GM19328 (cell line): Measurements from ENCODE around the gene H1-8.
"Not testable (repeated sequence)": the region's sequence is repeated elsewhere in the genome, so short reads cannot be mapped to it uniquely, and the experiment has no call there.

Experiments
- ATAC-seq: cut with Tn5 transposase; IDR thresholded peaks from one replicate; pipeline ENCODE4 v1.9.1; 2021; ENCODE audit warnings: mild to moderate bottlenecking, moderate library complexity; ENCODE audit not compliant: unreplicated experiment

H1-8 gene, protein sequence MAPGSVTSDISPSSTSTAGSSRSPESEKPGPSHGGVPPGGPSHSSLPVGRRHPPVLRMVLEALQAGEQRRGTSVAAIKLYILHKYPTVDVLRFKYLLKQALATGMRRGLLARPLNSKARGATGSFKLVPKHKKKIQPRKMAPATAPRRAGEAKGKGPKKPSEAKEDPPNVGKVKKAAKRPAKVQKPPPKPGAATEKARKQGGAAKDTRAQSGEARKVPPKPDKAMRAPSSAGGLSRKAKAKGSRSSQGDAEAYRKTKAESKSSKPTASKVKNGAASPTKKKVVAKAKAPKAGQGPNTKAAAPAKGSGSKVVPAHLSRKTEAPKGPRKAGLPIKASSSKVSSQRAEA

GRCh38 chr3:129543156-129543790, at the start of gene H1-8:
Gene H1-8, plus strand, starts transcription at chr3:129543175. Its CDS starts 44 bp downstream, at chr3:129543219.
- no peak for ATAC-seq

- no peak for ATAC-seq
Observed at GRCh38 chr3:129493206-129493605, 49.8 kb upstream of the H1-8 start.

DNA sequence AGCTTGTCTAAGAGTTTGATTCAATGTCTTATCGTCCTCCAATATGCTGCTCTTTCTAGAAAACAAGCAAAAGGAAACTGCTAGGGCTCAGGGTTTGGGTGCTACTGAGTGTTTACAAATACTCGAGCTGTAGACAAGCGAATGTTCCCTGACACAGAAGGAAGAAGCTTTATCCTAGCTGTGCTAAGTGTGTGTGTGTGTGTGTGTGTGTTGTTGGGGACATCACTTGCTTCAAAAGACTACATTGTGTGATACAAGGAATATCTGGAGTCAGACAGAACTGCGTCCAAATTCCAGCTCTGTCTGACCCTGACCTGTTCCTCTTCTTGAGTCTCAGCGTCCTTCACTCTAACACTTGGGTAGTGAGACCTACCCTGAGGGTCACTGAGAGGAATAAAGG, 48.5 kb upstream of the H1-8 start:
- ATAC-seq: not testable (repeated sequence)

DNA sequence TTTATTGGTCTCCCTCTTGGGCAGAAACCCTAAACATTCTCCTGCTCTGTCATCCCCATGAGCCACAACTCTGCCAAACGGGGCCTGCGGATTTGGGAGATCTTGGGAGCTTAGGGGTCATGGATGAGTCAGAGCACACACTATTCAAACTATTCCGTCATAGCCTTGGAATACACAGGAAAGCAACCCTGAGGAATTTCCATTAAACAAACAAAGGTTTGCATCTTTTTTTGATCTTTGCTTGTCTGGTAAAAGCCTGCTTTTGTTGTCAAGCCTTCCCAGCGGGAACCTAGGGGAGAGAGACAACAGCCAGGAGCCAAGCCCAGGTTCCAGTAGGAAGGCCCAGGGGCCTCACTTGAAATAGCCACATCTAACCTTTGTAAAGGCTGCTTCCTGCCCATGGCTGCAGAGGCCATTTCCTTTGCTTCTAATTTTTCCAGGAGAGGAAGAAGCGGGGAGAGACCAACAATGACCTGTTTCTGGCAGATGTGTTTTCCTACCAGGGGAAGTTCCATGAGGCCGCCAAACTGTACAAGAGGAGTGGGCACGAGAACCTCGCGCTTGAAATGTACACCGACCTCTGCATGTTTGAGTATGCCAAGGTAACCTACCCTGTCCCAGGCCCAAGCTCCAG, 47.9 kb upstream of the H1-8 start:
- ATAC-seq: not testable (repeated sequence)

DNA sequence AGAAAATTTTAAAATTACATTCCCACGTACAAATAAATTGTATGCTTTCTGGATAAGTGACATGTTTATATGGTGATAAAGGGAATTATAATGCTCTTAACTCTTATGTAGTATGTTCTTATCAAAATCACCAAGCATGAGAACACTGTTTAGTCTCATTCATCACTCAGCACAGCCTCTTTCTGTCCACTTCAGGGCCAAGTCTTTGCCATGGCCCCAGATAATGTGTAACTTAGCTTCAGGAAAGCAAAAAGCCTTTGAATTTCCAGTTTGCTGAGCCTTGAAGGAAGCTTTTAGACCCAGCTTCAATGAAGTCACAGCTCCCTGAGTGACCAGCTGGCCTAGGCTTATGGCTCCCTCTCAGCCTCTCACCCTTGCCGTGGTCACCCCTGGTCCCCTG, 45.1 kb upstream of the H1-8 start:
- not testable (repeated sequence) for ATAC-seq

- not testable (repeated sequence) for ATAC-seq
Observed at GRCh38 chr3:129498603-129499488, 44.1 kb upstream of the H1-8 start.

DNA sequence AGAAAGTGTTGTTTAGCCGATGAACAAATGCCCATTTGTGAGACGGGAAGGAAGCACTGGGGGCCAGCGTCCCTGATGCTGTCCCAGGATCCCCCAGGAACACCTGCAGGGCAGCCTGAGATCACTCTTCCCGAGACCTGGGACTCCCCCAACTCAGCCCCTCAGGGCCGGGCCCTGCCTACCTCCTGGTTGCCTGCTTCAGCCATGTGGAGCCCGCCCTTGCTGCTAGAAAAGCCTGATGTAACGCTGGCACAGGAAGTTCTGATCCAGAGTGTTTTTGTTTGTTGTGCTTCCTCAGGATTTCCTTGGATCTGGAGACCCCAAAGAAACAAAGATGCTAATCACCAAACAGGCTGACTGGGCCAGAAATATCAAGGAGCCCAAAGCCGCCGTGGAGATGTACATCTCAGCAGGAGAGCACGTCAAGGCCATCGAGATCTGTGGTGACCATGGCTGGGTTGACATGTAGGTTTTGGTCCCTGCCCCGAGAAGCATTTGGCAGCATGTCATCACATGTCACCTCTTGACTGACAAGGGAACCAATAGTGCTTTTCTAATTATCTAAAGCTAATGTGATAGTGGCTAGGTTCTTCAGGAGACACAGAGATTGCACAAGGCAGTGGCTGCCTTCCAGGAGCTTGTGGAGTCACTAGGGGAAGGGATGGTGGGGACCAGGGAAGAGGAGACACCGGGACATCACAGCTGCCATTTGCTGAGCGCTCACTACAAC, 43.2 kb upstream of the H1-8 start:
- ATAC-seq: not testable (repeated sequence)

DNA sequence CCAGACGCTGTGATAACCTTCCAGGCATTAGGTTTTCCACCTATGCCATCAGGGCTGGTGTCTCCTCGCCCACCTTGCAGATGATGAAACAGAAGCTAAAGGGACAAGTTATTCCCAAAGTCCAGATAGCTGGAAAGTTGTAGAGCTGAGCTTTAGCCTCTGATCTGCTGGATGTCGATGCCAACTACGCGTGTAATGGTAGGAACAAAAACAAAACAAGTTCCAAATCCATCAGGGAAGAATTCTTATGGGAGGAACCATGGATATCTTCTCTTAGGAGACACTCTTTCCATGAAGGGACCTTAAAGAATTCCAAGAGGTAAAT, 42.7 kb upstream of the H1-8 start:
- no peak for ATAC-seq

DNA sequence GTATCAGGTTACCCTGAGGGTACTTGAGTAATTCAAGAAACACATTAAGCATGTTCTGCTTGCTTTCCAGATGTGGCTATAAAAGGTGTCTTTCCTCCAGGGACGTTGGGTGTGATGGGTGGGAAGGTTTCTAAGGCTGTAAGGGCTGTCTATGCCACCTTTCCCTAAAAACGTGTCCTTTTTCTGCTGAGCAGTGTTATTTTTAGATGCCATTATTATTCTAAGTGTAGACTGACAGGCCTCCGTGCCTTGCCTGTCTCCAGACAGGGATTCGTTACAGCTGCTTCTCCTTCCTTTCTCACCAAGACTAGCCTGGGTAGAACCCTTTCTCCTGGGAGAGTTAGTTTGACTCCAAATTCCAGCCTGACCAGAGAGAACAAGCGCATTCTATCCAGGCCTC, 41.3 kb upstream of the H1-8 start:
- ATAC-seq: no peak

GRCh38 chr3:129502641-129503408, 40.1 kb upstream of the H1-8 start:
- no peak for ATAC-seq

DNA sequence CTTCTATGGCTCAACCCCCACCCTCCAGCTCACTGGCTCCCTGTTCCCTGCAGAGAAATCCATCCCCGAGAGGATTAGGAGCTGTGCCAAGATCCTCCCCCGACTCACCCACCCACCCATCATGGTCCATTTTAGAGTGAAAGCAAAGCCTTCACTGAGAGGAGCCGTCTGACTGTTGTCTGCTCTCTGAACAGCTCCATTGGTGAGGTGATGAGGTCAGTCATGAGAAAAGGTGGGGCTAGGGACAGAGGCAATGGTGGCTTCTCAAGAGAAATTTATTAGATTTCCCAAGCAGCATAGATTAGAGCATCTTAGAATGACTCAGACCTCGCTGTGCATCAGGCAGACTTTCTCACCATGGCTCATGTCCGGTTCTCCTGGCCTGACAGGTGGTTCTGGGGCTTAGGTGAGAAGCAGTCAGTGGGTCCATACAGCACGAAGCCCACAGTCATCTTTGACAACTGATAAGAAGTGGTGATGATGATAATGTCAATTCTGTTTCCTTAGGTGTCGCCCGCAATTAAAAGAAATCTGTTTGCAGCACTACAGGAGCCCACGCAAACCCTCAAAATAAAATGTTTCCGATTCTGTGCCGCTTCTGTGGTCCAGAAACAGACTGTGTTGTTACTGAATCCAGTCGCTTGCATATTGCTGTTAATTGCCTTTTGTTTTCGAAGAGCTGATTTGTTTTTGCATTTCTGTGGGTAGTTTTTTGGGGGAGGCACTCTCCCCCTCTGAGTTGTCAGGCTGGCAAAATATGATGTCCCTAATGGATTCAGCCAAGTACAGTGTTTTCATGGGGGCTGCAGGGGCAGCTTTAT, 39.3 kb upstream of the H1-8 start:
- no peak for ATAC-seq

DNA sequence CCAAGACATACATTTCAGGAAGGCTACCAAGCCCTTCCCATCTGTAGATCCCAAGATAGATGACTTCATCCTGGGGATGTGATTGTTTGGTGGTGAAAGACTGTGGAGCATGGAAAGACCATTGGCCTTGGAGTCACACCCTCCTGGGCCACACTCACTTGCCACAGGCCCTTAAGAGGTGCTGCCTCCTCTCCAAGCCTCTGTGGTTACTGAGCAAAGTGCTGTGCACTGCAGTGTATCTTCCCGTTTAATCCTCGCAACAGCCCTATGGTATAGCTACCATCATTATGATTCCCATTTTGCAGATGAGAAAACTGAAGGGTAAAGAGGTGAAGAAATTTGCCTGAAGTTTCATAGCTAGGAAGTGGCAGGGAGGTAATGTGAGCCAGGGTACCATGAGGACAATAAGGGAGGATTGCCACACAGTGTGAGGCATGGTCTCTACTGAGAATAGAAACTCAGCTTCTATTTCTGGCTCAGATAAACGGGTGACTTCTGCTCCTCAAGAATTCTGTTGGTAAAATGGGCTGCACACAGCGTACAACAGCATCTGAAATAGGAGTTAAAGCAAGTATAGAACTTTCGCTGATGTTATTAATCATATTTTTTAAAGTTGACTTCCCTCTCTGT, 38.4 kb upstream of the H1-8 start:
- ATAC-seq: no peak

DNA sequence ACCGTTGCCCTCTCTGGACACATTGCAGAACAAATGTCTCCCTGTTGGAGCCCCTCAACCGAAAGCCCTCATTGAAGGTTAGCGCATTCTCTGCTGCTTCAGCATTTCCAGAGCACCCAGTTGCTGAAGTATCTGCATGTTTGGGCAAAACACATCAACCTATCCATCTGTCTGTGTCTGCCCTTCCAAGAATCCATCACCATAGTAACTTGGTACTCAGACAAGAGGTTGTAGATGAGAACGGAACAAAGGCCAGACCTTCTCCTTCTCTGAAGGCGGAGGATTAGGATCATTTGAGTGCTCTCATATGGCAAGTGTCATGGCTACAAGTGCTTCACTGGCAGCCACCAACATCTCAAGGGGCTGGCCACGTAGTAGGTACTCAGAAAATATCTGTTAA, 37.6 kb upstream of the H1-8 start:
- ATAC-seq: no peak

GRCh38 chr3:129506231-129506742, 36.7 kb upstream of the H1-8 start:
- ATAC-seq: no peak

DNA sequence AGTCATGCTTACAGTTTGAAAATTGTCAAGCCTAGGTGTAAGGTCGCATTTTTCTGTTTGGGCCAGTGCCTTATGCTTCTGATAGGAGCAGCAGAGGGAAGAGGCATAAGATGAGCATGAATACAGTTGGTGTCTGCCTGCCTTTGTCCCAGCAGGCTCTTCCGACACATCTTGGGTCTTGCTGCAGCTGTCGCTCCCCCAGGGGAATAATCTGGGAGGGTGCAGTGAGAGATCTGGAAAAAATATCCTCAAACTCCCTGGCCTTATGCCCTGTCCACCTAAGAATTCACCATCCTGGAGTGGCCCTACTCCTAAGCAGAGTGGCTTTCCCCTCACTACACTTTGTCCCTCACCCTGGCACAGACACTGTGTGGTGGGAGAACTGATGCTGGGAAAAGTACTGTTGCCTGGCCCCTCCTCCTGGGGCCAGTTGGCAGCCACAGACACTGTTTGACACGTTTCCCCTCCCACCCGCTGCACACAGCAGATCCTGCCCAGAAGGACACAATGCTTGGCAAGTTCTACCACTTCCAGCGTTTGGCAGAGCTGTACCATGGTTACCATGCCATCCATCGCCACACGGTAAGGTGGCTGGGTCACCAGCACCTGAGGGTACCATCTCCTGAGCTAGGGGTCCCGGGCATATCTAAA, 35.7 kb upstream of the H1-8 start:
- no peak for ATAC-seq

DNA sequence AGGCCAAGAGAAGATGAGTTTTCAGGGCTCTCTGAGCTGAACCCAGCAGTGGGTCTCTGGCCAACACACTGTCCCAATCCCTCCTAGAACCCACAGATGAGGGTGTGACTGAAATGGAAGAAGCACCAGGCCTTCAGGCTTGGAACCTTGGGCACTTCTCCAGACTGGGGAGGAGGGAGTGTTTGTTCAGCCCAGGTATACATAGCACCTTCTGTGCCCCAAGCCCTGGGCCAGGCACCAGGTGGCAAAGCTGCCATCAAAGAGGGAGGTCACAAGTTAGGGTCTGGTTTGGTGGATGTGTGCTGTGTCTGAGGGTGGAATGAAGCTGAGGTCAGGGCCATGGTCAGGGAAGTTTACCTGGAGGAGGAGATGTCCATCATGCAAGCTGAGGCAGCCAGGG, 30.4 kb upstream of the H1-8 start:
- ATAC-seq: no peak

DNA sequence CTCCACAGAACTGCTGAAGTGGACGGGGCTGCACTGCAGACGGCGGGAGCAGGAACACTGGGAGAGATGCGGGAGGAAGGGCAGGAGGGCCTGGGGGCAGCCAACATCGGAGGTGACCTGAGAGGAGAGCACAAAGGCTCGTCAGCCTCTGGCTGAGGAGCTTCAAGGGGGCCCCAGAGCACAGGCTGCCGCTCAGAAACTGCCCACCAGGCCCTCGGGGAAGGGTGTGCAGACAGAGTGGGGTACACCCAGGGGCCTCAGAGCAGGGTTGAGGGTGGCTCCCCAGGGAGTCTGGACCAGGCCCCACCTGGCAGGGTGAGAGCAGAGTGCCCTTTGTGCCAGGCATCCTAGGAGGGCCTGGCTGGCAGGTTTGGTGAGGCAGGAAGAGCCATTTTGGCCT, 29.3 kb upstream of the H1-8 start:
- no peak for ATAC-seq

- no peak for ATAC-seq
Observed at GRCh38 chr3:129514110-129514509, 28.9 kb upstream of the H1-8 start.
